WTC11 (cell line): ENCODE data around the gene SLAIN1. TPM values are rescaled to one million over a fixed set of nuclear protein-coding genes. Genes with fewer than 3 reads are reported as not detected.

Experiments used
- ATAC-seq: fragments of 200-7000 bp; cut with Tn5 transposase; 2 replicates; pipeline ENCODE4 v1.10.0; 2021; ENCODE audit warnings: mild to moderate bottlenecking, moderate library complexity
- CTCF ChIA-PET: fragments of 300-600 bp; sonication (Branson Sonifier 250); formaldehyde crosslinking; loops from one replicate; lab custom pipeline; 2021; ENCODE audit warnings: antibody characterized with exemption; lab: Charles Lee
- POLR2A ChIA-PET: fragments of 350-600 bp; sonication (Branson Sonifier 250); formaldehyde crosslinking; loops from one replicate; lab custom pipeline; 2021; ENCODE audit warnings: antibody characterized with exemption; lab: Charles Lee
- DNase-seq: peaks from one replicate; pipeline ENCODE4 v3.0.0; 2021; ENCODE audit warnings: low spot score
- H3K27ac Mint-ChIP-seq: 2 replicates; pipeline ENCODE4 v1.8.0; 2021; ENCODE audit warnings: mixed read lengths
- H3K27me3 Mint-ChIP-seq: 2 replicates; pipeline ENCODE4 v1.8.0; 2021; ENCODE audit warnings: low read depth, mild to moderate bottlenecking, moderate library complexity, mixed read lengths
- H3K36me3 Mint-ChIP-seq: 2 replicates; pipeline ENCODE4 v1.8.0; 2021; ENCODE audit warnings: mixed read lengths
- H3K4me1 Mint-ChIP-seq: 2 replicates; pipeline ENCODE4 v1.8.0; 2022; ENCODE audit warnings: mixed read lengths
- H3K4me3 Mint-ChIP-seq: 2 replicates; pipeline ENCODE4 v1.8.0; 2021; ENCODE audit warnings: mild to moderate bottlenecking, moderate library complexity, mixed read lengths
- H3K9me3 Mint-ChIP-seq: 2 replicates; pipeline ENCODE4 v1.8.0; 2021; ENCODE audit warnings: mixed read lengths
- KAT7 ChIP-seq: sonication (generic); formaldehyde crosslinking; IDR thresholded peaks from 2 replicates; pipeline ENCODE4 v1.8.1; 2023; ENCODE audit warnings: missing genetic modification reagents, mild to moderate bottlenecking, borderline replicate concordance
- NFATC4 ChIP-seq: fragments of 250-450 bp; sonication (Bioruptor Pico); IDR thresholded peaks from 2 replicates; pipeline ENCODE4 v1.9.0; 2021; ENCODE audit warnings: mild to moderate bottlenecking
- SP1 ChIP-seq: sonication (generic); formaldehyde crosslinking; conservative IDR thresholded peaks from 2 replicates; pipeline ENCODE4 v1.8.1; 2022; ENCODE audit warnings: missing genetic modification reagents
- ZNF138 ChIP-seq: sonication (generic); formaldehyde crosslinking; conservative IDR thresholded peaks from 2 replicates; pipeline ENCODE4 v1.8.1; 2022; ENCODE audit warnings: mild to moderate bottlenecking, moderate library complexity, missing genetic modification reagents
- ZNF423 ChIP-seq: fragments of 250-450 bp; sonication (Bioruptor Pico); IDR thresholded peaks from 2 replicates; pipeline ENCODE4 v2.1.2; 2022; ENCODE audit warnings: mild to moderate bottlenecking, moderate library complexity
- total RNA-seq: library from RNA; stranded (reverse); gene quantifications from 3 replicates; pipeline ENCODE4 v1.2.3, GENCODE V29; 2021
- TF ChIP-seq, protein P1 (sequence below): sonication (generic); formaldehyde crosslinking; IDR thresholded peaks from 2 replicates; pipeline ENCODE4 v1.8.1; 2023; ENCODE audit warnings: mild to moderate bottlenecking, missing genetic modification reagents
- TF ChIP-seq, protein P2 (sequence below): fragments of 250-450 bp; sonication (Bioruptor Pico); IDR thresholded peaks from 2 replicates; pipeline ENCODE4 v1.9.0; 2021; ENCODE audit warnings: moderate library complexity, mild to moderate bottlenecking, inconsistent platforms, borderline replicate concordance
- TF ChIP-seq, protein P3 (sequence below): sonication (generic); formaldehyde crosslinking; IDR thresholded peaks from 2 replicates; pipeline ENCODE4 v1.8.0; 2022; ENCODE audit warnings: mild to moderate bottlenecking, missing genetic modification reagents
- TF ChIP-seq, protein P4 (sequence below): sonication (generic); formaldehyde crosslinking; IDR thresholded peaks from 2 replicates; pipeline ENCODE4 v1.8.0; 2023; ENCODE audit warnings: missing genetic modification reagents
- TF ChIP-seq, protein P5 (sequence below): sonication (generic); formaldehyde crosslinking; IDR thresholded peaks from 2 replicates; pipeline ENCODE4 v1.8.1; 2022; ENCODE audit warnings: mild to moderate bottlenecking, moderate library complexity, missing genetic modification reagents
- TF ChIP-seq, protein P6 (sequence below): sonication (generic); formaldehyde crosslinking; IDR thresholded peaks from 2 replicates; pipeline ENCODE4 v1.8.1; 2023; ENCODE audit warnings: mild to moderate bottlenecking, missing genetic modification reagents, moderate library complexity

The SLAIN1 gene
- total RNA-seq, 1 experiment from 2014 or later = 29.7 TPM

DNA sequence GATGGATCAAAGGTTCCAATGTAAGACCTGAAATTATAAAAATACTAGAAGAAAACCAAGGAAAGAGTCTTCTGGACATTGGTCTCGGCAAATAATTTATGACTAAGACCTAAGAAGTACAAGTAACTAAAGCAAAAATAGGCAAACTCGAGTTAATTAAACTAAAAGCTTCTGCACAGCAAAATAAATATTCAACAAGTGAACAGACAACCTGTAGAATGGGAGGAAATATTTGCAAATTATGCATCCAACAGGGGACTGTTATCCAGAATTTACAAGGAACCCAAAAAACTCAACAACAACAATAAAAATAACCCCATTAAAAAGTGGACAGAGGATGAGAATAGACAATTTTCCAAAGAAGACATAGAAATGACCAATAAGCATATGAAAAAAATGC is 9.7 kb upstream of the SLAIN1 start:
- CTCF ChIA-PET = interaction anchor here (1.2 kb wide), 1 partner anchor 95 kb away, joined by 3 read pairs; no protein-coding TSS in a partner anchor
- POLR2A ChIA-PET = no interaction called here
- Mint-ChIP-seq H3K4me3 (no peak overlapping the region), H3K9me3 (peaks cover 16% of the 10 kb centered on the region), H3K27me3 (no peaks in the 10 kb centered on the region), H3K36me3 (no peaks in the 10 kb centered on the region), H3K27ac (no peak overlapping the region), H3K4me1 (no peaks in the 10 kb centered on the region)
- DNase-seq (no peak), ATAC-seq (no peak)
- TF ChIP-seq, protein P1, sequence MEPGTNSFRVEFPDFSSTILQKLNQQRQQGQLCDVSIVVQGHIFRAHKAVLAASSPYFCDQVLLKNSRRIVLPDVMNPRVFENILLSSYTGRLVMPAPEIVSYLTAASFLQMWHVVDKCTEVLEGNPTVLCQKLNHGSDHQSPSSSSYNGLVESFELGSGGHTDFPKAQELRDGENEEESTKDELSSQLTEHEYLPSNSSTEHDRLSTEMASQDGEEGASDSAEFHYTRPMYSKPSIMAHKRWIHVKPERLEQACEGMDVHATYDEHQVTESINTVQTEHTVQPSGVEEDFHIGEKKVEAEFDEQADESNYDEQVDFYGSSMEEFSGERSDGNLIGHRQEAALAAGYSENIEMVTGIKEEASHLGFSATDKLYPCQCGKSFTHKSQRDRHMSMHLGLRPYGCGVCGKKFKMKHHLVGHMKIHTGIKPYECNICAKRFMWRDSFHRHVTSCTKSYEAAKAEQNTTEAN (CRISPR knock-in tag) = no peak
- TF ChIP-seq, protein P2, sequence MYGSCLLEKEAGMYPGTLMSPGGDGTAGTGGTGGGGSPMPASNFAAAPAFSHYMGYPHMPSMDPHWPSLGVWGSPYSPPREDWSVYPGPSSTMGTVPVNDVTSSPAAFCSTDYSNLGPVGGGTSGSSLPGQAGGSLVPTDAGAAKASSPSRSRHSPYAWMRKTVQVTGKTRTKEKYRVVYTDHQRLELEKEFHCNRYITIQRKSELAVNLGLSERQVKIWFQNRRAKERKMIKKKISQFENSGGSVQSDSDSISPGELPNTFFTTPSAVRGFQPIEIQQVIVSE (CRISPR knock-in tag) = no peak

DNA sequence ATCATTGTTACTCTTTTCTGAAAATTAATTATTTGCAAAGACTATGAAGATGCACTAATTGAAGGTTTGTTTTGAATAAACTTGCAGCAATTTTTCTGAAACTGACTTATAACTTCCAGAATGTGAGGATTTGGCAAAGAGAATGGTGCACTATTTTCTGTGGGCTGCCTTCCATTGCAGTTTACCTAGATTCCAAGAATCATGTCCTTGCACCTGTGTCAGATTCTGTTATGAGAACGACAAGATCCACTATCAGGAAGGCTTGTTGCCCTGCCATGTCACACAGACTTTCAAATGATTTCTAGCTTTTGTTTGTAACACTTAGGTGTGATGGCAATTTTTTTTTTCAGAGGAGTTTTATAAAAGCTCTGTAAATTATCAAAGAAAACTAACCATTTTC is 5.6 kb upstream of the SLAIN1 start:
- POLR2A ChIA-PET = no interaction called here
- CTCF ChIA-PET = no interaction called here
- H3K27me3 Mint-ChIP-seq = peaks cover 7% of the 10 kb centered on the region
- TF ChIP-seq, protein P3, sequence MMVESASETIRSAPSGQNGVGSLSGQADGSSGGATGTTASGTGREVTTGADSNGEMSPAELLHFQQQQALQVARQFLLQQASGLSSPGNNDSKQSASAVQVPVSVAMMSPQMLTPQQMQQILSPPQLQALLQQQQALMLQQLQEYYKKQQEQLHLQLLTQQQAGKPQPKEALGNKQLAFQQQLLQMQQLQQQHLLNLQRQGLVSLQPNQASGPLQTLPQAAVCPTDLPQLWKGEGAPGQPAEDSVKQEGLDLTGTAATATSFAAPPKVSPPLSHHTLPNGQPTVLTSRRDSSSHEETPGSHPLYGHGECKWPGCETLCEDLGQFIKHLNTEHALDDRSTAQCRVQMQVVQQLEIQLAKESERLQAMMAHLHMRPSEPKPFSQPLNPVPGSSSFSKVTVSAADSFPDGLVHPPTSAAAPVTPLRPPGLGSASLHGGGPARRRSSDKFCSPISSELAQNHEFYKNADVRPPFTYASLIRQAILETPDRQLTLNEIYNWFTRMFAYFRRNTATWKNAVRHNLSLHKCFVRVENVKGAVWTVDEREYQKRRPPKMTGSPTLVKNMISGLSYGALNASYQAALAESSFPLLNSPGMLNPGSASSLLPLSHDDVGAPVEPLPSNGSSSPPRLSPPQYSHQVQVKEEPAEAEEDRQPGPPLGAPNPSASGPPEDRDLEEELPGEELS = no peak
- TF ChIP-seq, protein P4, sequence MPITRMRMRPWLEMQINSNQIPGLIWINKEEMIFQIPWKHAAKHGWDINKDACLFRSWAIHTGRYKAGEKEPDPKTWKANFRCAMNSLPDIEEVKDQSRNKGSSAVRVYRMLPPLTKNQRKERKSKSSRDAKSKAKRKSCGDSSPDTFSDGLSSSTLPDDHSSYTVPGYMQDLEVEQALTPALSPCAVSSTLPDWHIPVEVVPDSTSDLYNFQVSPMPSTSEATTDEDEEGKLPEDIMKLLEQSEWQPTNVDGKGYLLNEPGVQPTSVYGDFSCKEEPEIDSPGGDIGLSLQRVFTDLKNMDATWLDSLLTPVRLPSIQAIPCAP (CRISPR knock-in tag) = no peak
- TF ChIP-seq NFATC4 (CRISPR knock-in tag) = no peak
- no peak for TF ChIP-seq SP1
- TF ChIP-seq, protein P5, sequence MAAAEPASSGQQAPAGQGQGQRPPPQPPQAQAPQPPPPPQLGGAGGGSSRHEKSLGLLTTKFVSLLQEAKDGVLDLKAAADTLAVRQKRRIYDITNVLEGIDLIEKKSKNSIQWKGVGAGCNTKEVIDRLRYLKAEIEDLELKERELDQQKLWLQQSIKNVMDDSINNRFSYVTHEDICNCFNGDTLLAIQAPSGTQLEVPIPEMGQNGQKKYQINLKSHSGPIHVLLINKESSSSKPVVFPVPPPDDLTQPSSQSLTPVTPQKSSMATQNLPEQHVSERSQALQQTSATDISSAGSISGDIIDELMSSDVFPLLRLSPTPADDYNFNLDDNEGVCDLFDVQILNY (CRISPR knock-in tag) = no peak
- no peak for TF ChIP-seq KAT7 (CRISPR knock-in tag)
- ATAC-seq = no peak
- no peak for DNase-seq
- peaks cover 16% of the 10 kb centered on the region for H3K4me1 Mint-ChIP-seq
- H3K9me3 Mint-ChIP-seq = peaks cover 8% of the 10 kb centered on the region
- no peak overlapping the region for H3K27ac Mint-ChIP-seq
- no peaks in the 10 kb centered on the region for H3K36me3 Mint-ChIP-seq
- no peak overlapping the region for H3K4me3 Mint-ChIP-seq

DNA sequence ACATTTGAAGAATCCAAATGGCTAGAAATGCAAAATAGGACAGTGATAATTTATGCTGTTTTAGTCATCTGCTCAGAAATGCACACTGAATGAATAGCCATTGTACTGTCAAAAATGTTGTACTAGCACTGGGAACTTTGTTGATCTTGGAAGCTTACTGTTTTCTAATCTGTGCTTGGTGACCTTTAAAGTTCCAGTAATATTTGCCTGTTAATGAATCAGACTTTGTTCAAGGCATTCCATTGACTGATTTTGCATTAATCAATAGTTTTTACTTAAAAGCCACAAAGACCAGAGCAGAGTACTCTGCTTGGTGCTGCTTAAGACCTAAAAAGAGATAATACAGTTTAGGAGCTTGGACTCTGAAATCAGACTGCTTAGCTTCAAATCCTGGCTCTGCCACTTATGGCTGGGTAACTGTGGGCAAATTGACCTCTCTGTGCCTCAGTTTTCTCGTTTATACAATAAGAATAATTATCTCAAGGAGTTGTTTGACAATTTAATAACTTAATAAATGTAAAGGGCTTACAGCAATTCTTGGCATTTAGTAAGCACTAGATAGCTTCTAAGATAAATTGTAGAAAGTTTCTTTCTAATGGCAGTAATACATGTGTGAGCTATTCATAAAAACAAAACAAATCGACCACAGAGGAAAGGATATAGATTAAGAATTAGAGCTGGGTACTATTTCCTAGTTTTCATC is 4.6 kb upstream of the SLAIN1 start:
- Mint-ChIP-seq H3K4me1 (peaks cover 19% of the 10 kb centered on the region), H3K36me3 (no peaks in the 10 kb centered on the region), H3K27ac (no peak overlapping the region), H3K27me3 (peaks cover 7% of the 10 kb centered on the region), H3K9me3 (no peaks in the 10 kb centered on the region), H3K4me3 (no peak overlapping the region)
- ChIA-PET CTCF (no interaction called here), POLR2A (no interaction called here)
- ATAC-seq (no peak), DNase-seq (no peak)
- TF ChIP-seq ZNF138 = no peak
- TF ChIP-seq, protein P1 (CRISPR knock-in tag) = no peak
- TF ChIP-seq, protein P6, sequence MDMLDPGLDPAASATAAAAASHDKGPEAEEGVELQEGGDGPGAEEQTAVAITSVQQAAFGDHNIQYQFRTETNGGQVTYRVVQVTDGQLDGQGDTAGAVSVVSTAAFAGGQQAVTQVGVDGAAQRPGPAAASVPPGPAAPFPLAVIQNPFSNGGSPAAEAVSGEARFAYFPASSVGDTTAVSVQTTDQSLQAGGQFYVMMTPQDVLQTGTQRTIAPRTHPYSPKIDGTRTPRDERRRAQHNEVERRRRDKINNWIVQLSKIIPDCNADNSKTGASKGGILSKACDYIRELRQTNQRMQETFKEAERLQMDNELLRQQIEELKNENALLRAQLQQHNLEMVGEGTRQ = no peak
- no peak for TF ChIP-seq ZNF423
